NCI-H2196 treated with DMSO at 0.1 percent for 48 hours (cell line): ENCODE results near the gene SEC14L1.
A peak's percentile ranks its signal among the peaks of the same experiment; 100 is the strongest.

Experiments
- DNase-seq: peaks from one replicate; lab custom pipeline; 2025; ENCODE audit not compliant: unreplicated experiment; lab: John Stamatoyannopoulos, UW

The SEC14L1 gene

GRCh38 chr17:77160875-77161530, 20.2 kb downstream of the SEC14L1 start:
- no peak for DNase-seq

- no peak for DNase-seq
These were observed 21.2 kb downstream of the SEC14L1 start for GRCh38 chr17:77161953-77162352.

GRCh38 chr17:77163001-77163400, 22.2 kb downstream of the SEC14L1 start:
- no peak for DNase-seq

- no peak for DNase-seq
These were observed 22.9 kb downstream of the SEC14L1 start for GRCh38 chr17:77163511-77164280.

GRCh38 chr17:77164483-77165091, 23.8 kb downstream of the SEC14L1 start:
- DNase-seq: peak; percentile 56

GRCh38 chr17:77165577-77165976, 24.8 kb downstream of the SEC14L1 start:
- DNase-seq: no peak

GRCh38 chr17:77167472-77168306, 26.9 kb downstream of the SEC14L1 start:
- DNase-seq: no peak

GRCh38 chr17:77173104-77173503, 32.3 kb downstream of the SEC14L1 start:
- DNase-seq: no peak

GRCh38 chr17:77174928-77175661, 34.3 kb downstream of the SEC14L1 start:
- no peak for DNase-seq

GRCh38 chr17:77177002-77177741, 36.4 kb downstream of the SEC14L1 start:
- no peak for DNase-seq

- DNase-seq: no peak
These were observed 37.3 kb downstream of the SEC14L1 start for GRCh38 chr17:77178050-77178449.

- no peak for DNase-seq
These were observed 37.8 kb downstream of the SEC14L1 start for GRCh38 chr17:77178563-77178962.

GRCh38 chr17:77180503-77181357, 40.0 kb downstream of the SEC14L1 start:
- DNase-seq: no peak

- no peak for DNase-seq
These were observed 41.7 kb downstream of the SEC14L1 start for GRCh38 chr17:77182205-77183172.

GRCh38 chr17:77184474-77184873, 43.7 kb downstream of the SEC14L1 start:
- DNase-seq: no peak

GRCh38 chr17:77185137-77185536, 44.4 kb downstream of the SEC14L1 start:
- DNase-seq: no peak

- DNase-seq: no peak
These were observed 45.4 kb downstream of the SEC14L1 start for GRCh38 chr17:77186141-77186604.
